Pancreas (tissue), 10 donors: Measurements from ENCODE around the gene SCN10A. TPM values are rescaled to one million over a fixed set of nuclear protein-coding genes. Genes with fewer than 3 reads are reported as not detected.

Experiments
- ATAC-seq, 4 donors: fragments of 200-7000 bp; cut with Tn5 transposase; one replicate each; pipeline versions ENCODE4 v1.8.0 to v1.9.1; 2020; ENCODE audit warnings: mild to moderate bottlenecking in 4 of 4, moderate library complexity in 4 of 4
- DNase-seq, 6 donors: peaks; one replicate each; pipeline ENCODE4 v3.0.0-alpha.2; 2020
- FAIRE-seq: peaks from 2 replicates; lab custom pipeline; 2012; peaks lifted over from hg19 to GRCh38; lab: Jason Lieb, UNC
- H3K27ac ChIP-seq, 4 donors: fragments of 200-600 bp; sonication (generic); 1 replicate in 3 of 4; 2 replicates in 1 of 4; pipeline versions ENCODE4 v1.5.0 to v1.8.0; 2020
- H3K27me3 ChIP-seq, 4 donors: fragments of 200-600 bp; one replicate each; pipeline ENCODE4 v1.8.0; 2021
- H3K36me3 ChIP-seq, 3 donors: fragments of 200-600 bp; sonication (generic) in 1 of 3; one replicate each; pipeline versions ENCODE4 v1.5.0 to v1.8.0; 2020 to 2021
- H3K4me1 ChIP-seq, 3 donors: fragments of 200-600 bp; one replicate each; pipeline ENCODE4 v1.8.0; 2021
- H3K4me3 ChIP-seq, 4 donors: fragments of 200-600 bp; sonication (generic) in 2 of 4; one replicate each; pipeline versions ENCODE4 v1.5.0 to v1.8.0; 2020 to 2021
- H3K9me3 ChIP-seq, 4 donors: fragments of 200-600 bp; one replicate each; pipeline ENCODE4 v1.8.0; 2021
- WGBS, 2 donors: extraction: QIAGEN DNeasy Blood & Tissue Kit; methylation state at CpG; one replicate each; pipeline ENCODE4 v1.1.7; 2013; 5-methylcytosine and 5-hydroxymethylcytosine counted together
- intact Hi-C, 3 donors: fragments of 100-400 bp; cut with DNase I; formaldehyde crosslinking; loops; one replicate each; pipeline versions ENCODE4 v1.11.1 to v1.14.2; 2022
- polyA plus RNA-seq, 2 donors: library from polyadenylated mRNA; stranded (reverse); fragments of 200-250 nt; gene quantifications; one replicate each; pipeline ENCODE4 v1.2.3, GENCODE V29; 2013
- total RNA-seq, 6 donors: library from RNA; stranded (reverse); fragmentation: NEBNext Ultra II Directional in 4 of 6; extraction: Animal tissue kit (Norgen Biotek cat#: 25700) in 4 of 6; gene quantifications; one replicate each; pipeline versions ENCODE4 v1.2.1 to v1.2.4, GENCODE V29; 2021 to 2023
- TF ChIP-seq, protein P1 (sequence below), 4 donors: fragments of 200-600 bp; sonication (generic) in 3 of 4; IDR thresholded peaks; one replicate each; pipeline versions ENCODE4 v1.5.0 to v1.8.0; 2021; ENCODE audit warnings: antibody characterized with exemption in 4 of 4
- donor health status: healthy with polysubstance abuse.
- donor health status: DM: no; HTN: no; CAD: no; lungs with moderate emphysema.
- donor health status: DM: no; HTN: no; CAD: no.
- donor health status: control.
- donor health status: control.
- donor health status: Bipolar disorder and iron deficiency.
- donor health status: DM: yes; HTN: yes; CAD: no.
- donor health status: DM: no; HTN: no; CAD: no.
- donor health status: DM: no; HTN: no; CAD: no.
- donor health status: DM: yes; HTN: yes; CAD: no.

SCN10A gene
- total and polyA plus RNA-seq, 8 donors = not detected

GRCh38 chr3:38698760-38699159 lies 117.3 kb downstream of the SCN10A start:
- Histone ChIP-seq H3K4me3 (no peak overlapping the region), H3K27me3 (no peaks in the 10 kb centered on the region), H3K27ac (no peak overlapping the region), H3K4me1 (no peaks in the 10 kb centered on the region), H3K9me3 (no peaks in the 10 kb centered on the region), H3K36me3 (no peaks in the 10 kb centered on the region)
- FAIRE-seq (no peak), DNase-seq (no peak), ATAC-seq (no peak)
- 80 to 86% methylated on average over 5 of the region's 5 CpGs for WGBS, 2 donors
- TF ChIP-seq, protein P1, sequence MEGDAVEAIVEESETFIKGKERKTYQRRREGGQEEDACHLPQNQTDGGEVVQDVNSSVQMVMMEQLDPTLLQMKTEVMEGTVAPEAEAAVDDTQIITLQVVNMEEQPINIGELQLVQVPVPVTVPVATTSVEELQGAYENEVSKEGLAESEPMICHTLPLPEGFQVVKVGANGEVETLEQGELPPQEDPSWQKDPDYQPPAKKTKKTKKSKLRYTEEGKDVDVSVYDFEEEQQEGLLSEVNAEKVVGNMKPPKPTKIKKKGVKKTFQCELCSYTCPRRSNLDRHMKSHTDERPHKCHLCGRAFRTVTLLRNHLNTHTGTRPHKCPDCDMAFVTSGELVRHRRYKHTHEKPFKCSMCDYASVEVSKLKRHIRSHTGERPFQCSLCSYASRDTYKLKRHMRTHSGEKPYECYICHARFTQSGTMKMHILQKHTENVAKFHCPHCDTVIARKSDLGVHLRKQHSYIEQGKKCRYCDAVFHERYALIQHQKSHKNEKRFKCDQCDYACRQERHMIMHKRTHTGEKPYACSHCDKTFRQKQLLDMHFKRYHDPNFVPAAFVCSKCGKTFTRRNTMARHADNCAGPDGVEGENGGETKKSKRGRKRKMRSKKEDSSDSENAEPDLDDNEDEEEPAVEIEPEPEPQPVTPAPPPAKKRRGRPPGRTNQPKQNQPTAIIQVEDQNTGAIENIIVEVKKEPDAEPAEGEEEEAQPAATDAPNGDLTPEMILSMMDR (IDR thresholded peaks at IDR 0.05) = no peak
- intact Hi-C loops = no loop called here

- TF ChIP-seq, protein P1 (IDR thresholded peaks at IDR 0.05) = no peak
These were observed 118.0 kb downstream of the SCN10A start for GRCh38 chr3:38698061-38698460.

DNA sequence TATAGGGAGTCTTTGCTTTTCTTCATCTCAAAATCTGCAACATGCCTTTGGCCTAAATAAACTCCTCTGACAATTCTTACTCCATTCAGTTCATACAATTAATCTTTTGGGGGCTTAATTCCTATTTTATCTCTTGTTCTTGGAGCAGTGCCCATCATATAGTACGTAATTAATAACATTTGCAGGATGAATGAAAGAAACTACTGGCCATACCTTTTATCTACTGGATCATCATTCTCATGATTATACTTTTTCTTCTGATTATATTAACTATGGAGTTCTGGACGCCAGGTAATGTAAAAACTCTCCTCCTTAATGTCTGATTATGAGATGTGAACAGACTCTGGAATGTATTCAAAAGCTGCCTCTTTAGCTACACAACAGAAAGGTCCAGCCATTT lies 120.0 kb downstream of the SCN10A start:
- WGBS, 2 donors = 55 to 63% methylated on average over 2 of the region's 2 CpGs
- Histone ChIP-seq H3K4me3 (no peak overlapping the region), H3K27me3 (no peaks in the 10 kb centered on the region), H3K4me1 (no peaks in the 10 kb centered on the region), H3K27ac (no peak overlapping the region), H3K9me3 (no peaks in the 10 kb centered on the region), H3K36me3 (no peaks in the 10 kb centered on the region)
- ATAC-seq = no peak
- intact Hi-C loops = no loop called here
- no peak for FAIRE-seq
- TF ChIP-seq, protein P1 (IDR thresholded peaks at IDR 0.05) = no peak
- no peak for DNase-seq

More at GRCh38 chr3:38698061-38698460, 118.0 kb downstream of the SCN10A start:
- no peak for DNase-seq
- intact Hi-C loops = no loop called here
- Histone ChIP-seq H3K4me3 (no peak overlapping the region), H3K27me3 (no peaks in the 10 kb centered on the region), H3K27ac (no peak overlapping the region), H3K36me3 (no peaks in the 10 kb centered on the region), H3K4me1 (no peaks in the 10 kb centered on the region), H3K9me3 (no peaks in the 10 kb centered on the region)
- no peak for FAIRE-seq
- no peak for ATAC-seq
- 84 to 89% methylated on average over 12 of the region's 12 CpGs for WGBS, 2 donors

GRCh38 chr3:38690185-38690584 lies 125.8 kb downstream of the SCN10A start:
- intact Hi-C loops = no loop called here
- no peak for DNase-seq
- TF ChIP-seq, protein P1 (IDR thresholded peaks at IDR 0.05) = no peak
- Histone ChIP-seq H3K36me3 (no peaks in the 10 kb centered on the region), H3K27me3 (no peaks in the 10 kb centered on the region), H3K4me3 (no peak overlapping the region), H3K9me3 (no peaks in the 10 kb centered on the region), H3K27ac (no peak overlapping the region), H3K4me1 (no peaks in the 10 kb centered on the region)
- FAIRE-seq = no peak
- WGBS, 2 donors = 70 to 95% methylated on average over 2 of the region's 2 CpGs
- ATAC-seq = no peak

DNA sequence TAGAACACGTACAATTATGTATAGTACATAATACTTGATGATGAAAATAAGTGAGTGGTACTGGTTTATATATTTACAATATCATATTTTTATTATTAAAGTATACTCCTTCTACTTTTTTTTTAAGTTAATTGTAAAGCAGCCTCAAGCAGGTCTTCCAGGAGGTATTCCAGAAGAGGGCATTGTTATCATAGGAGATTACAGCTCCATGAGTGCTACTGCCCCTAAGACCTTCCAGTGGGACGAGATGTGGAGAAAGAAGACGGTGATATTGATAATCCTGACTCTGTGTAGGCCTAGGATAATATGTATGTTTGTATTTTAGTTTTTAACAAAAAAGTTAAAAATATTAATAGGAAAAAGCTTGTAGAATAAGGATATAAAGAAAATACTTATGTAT lies 126.2 kb downstream of the SCN10A start:
- no peak for ATAC-seq
- H3K4me1 ChIP-seq = no peaks in the 10 kb centered on the region
- TF ChIP-seq, protein P1 (IDR thresholded peaks at IDR 0.05) = no peak
- DNase-seq = no peak
- 76 to 82% methylated on average over 3 of the region's 3 CpGs for WGBS, 2 donors
- no peak overlapping the region for H3K4me3 ChIP-seq
- no peaks in the 10 kb centered on the region for H3K9me3 ChIP-seq
- FAIRE-seq = no peak
- H3K27ac ChIP-seq = no peak overlapping the region
- H3K36me3 ChIP-seq = no peaks in the 10 kb centered on the region
- intact Hi-C loops = no loop called here
- no peaks in the 10 kb centered on the region for H3K27me3 ChIP-seq
